ENCODE results near the gene SNUPN. TPM values are rescaled to one million over a fixed set of nuclear protein-coding genes. Genes with fewer than 3 reads are reported as not detected.

The SNUPN gene
- total and polyA plus RNA-seq, 10 donors, result 16.8 to 26.3 (median 22.1) TPM

GRCh38 chr15:75649045-75649761 lies 23.7 kb upstream of the SNUPN start:
- Histone ChIP-seq H3K27ac (peak overlapping the region in 7 of 8 donors; percentile 83 to 93 (median 89)), H3K9me3 (no peaks in the 10 kb centered on the region), H3K4me3 (peak overlapping the region in 7 of 8 donors; percentile 70 to 95 (median 74)), H3K27me3 (replicated peaks in 1 of 7) (peaks cover 0 to 28% (median 5%) of the 10 kb centered on the region in 7 donors), H3K4me1 (peaks cover 38 to 85% (median 66%) of the 10 kb centered on the region in 6 donors), H3K36me3 (peaks cover 0 to 9% (median 0%) of the 10 kb centered on the region in 6 donors)
- intact Hi-C loops (cut with DNase I; ENCODE audit: low total_unique reads), result no loop called here
- WGBS, 5 donors, result 82 to 93% (median 87%) methylated on average over 15 to 19 of the region's 19 CpGs
- TF ChIP-seq POLR2AphosphoS5 (IDR thresholded peaks at IDR 0.05), result no peak
- TF ChIP-seq CTCF (IDR thresholded peaks at IDR 0.05 in 8 of 11, conservative IDR thresholded peaks at IDR 0.05 in 3 of 11), result no peak
- no peak for TF ChIP-seq POLR2A (IDR thresholded peaks at IDR 0.05)
- no peak for DNase-seq

GRCh38 chr15:75648156-75649000 lies 22.9 kb upstream of the SNUPN start:
- Histone ChIP-seq H3K4me1 (peaks cover 38 to 77% (median 62%) of the 10 kb centered on the region in 6 donors), H3K27ac (peak overlapping the region; percentile 79 to 93 (median 88)), H3K4me3 (peak overlapping the region; percentile 70 to 95 (median 74)), H3K27me3 (replicated peaks in 1 of 7) (peaks cover 0 to 28% (median 5%) of the 10 kb centered on the region in 7 donors), H3K36me3 (peaks cover 0 to 9% (median 0%) of the 10 kb centered on the region in 6 donors), H3K9me3 (no peaks in the 10 kb centered on the region)
- WGBS, 5 donors, result 15 to 38% (median 18%) methylated on average over 19 to 34 of the region's 34 CpGs
- no peak for TF ChIP-seq POLR2A (IDR thresholded peaks at IDR 0.05)
- peak in 1 of 3 donors; percentile 1 for TF ChIP-seq POLR2AphosphoS5 (IDR thresholded peaks at IDR 0.05)
- TF ChIP-seq CTCF (IDR thresholded peaks at IDR 0.05 in 8 of 11, conservative IDR thresholded peaks at IDR 0.05 in 3 of 11), result peak in 1 of 11 experiments; percentile 3
- no peak for DNase-seq
- intact Hi-C loops (cut with DNase I; ENCODE audit: low total_unique reads), result no loop called here

GRCh38 chr15:75647370-75648155 lies 22.0 kb upstream of the SNUPN start, which contains the start of gene SNX33:
SNX33 (plus strand) TSS chr15:75647912; CDS start chr15:75649103, 1,191 bp downstream.
- no peaks in the 10 kb centered on the region for H3K9me3 ChIP-seq
- TF ChIP-seq POLR2A (IDR thresholded peaks at IDR 0.05), result peak in 1 of 3 donors; percentile 36
- peak in 8 of 11 experiments; percentile 26 to 63 (median 55) for TF ChIP-seq CTCF (IDR thresholded peaks at IDR 0.05 in 8 of 11, conservative IDR thresholded peaks at IDR 0.05 in 3 of 11)
- TF ChIP-seq POLR2AphosphoS5 (IDR thresholded peaks at IDR 0.05), result peak; percentile 70 to 87 (median 81)
- WGBS, 5 donors, result 0 to 1% (median 1%) methylated on average over 14 to 76 of the region's 76 CpGs
- H3K4me3 ChIP-seq, result peak within 1 kb of the TSS; percentile 70 to 95 (median 74)
- peaks cover 0 to 28% (median 5%) of the 10 kb centered on the region in 7 donors for H3K27me3 ChIP-seq (replicated peaks in 1 of 7)
- peak; percentile 89 for DNase-seq
- H3K4me1 ChIP-seq, result peaks cover 38 to 69% (median 56%) of the 10 kb centered on the region in 6 donors
- peaks cover 0 to 9% (median 0%) of the 10 kb centered on the region in 6 donors for H3K36me3 ChIP-seq
- peak within 1 kb of the TSS; percentile 79 to 93 (median 88) for H3K27ac ChIP-seq
- intact Hi-C loops (cut with DNase I; ENCODE audit: low total_unique reads), result no loop called here
